GM12864 (cell line): Measurements from ENCODE around the gene ARPC4.

Experiments used
- DNase-seq: peaks from one replicate; pipeline ENCODE4 v3.0.0-alpha.2; 2011; ENCODE audit warnings: low read depth
- H3K4me3 ChIP-seq: 2 replicates; pipeline ENCODE4 v1.5.1; 2011; ENCODE audit warnings: mild to moderate bottlenecking, low read depth, low read length, control low read depth
- TF ChIP-seq, protein P1 (sequence below): IDR thresholded peaks from 2 replicates; pipeline ENCODE4 v1.5.1; 2011; ENCODE audit warnings: low read depth, mild to moderate bottlenecking, moderate library complexity, low read length, control low read depth, inconsistent platforms; ENCODE audit errors: missing control alignments

Gene ARPC4

DNA sequence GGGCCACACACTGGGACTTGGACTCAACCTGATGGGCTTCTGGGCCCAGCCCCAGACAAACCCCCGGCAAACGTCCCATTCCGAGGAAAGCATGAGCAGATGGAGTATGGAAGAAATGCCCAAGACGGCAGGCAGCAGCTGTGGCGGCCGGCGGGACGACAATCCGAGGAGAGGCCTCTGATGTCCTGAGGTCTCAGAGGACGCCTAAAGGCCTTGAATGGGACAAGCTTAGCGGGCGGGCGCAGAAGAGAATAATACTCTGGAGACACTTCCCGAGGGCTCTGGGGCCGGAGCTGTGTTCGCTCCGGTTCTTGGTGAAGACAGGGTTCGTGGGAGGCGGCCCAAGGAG lies 43.6 kb upstream of the ARPC4 start:
- DNase-seq: no peak
- peak overlapping the region; percentile 66 for H3K4me3 ChIP-seq
- TF ChIP-seq, protein P1, sequence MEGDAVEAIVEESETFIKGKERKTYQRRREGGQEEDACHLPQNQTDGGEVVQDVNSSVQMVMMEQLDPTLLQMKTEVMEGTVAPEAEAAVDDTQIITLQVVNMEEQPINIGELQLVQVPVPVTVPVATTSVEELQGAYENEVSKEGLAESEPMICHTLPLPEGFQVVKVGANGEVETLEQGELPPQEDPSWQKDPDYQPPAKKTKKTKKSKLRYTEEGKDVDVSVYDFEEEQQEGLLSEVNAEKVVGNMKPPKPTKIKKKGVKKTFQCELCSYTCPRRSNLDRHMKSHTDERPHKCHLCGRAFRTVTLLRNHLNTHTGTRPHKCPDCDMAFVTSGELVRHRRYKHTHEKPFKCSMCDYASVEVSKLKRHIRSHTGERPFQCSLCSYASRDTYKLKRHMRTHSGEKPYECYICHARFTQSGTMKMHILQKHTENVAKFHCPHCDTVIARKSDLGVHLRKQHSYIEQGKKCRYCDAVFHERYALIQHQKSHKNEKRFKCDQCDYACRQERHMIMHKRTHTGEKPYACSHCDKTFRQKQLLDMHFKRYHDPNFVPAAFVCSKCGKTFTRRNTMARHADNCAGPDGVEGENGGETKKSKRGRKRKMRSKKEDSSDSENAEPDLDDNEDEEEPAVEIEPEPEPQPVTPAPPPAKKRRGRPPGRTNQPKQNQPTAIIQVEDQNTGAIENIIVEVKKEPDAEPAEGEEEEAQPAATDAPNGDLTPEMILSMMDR: no peak

DNA sequence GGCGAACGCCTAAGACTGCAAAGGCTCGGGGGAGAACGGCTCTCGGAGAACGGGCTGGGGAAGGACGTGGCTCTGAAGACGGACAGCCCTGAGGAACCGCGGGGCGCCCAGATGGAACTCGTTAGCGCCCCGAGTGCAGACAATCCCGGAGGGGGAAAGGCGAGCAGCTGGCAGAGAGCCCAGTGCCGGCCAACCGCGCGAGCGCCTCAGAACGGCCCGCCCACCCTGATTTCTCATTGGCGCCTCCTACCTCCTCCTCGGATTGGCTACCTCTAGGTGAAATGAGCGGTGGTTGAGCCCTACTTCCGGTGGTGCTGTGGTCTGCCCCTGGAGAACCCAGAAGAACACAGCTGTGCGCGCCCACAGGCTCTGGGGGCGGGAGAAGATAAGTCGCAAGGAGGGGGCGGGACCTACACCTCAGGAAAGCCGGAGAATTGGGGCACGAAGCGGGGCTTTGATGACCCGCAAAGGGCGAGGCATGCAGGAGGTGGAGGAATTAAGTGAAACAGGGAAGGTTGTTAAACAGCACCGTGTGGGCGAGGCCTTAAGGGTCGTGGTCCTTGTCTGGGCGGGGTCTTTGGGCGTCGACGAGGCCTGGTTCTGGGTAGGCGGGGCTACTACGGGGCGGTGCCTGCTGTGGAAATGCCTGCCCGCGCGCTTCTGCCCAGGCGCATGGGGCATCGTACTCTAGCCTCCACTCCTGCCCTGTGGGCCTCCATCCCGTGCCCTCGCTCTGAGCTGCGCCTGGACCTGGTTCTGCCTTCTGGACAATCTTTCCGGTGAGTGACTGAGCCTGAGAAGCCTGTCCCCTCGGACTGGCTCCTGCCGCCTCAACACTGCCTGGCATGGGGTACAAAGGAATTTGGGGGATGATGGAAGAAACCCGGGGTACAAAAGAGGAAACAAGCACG lies 43.0 kb upstream of the ARPC4 start, which contains the start of gene OGG1:
TSS of gene OGG1 (plus strand) at position 308 of the 911 bp plus-strand sequence. CDS start at position 643, 335 bp downstream.
- TF ChIP-seq, protein P1: no peak
- DNase-seq: peak; percentile 97
- peak within 1 kb of the TSS; percentile 66 for H3K4me3 ChIP-seq

DNA sequence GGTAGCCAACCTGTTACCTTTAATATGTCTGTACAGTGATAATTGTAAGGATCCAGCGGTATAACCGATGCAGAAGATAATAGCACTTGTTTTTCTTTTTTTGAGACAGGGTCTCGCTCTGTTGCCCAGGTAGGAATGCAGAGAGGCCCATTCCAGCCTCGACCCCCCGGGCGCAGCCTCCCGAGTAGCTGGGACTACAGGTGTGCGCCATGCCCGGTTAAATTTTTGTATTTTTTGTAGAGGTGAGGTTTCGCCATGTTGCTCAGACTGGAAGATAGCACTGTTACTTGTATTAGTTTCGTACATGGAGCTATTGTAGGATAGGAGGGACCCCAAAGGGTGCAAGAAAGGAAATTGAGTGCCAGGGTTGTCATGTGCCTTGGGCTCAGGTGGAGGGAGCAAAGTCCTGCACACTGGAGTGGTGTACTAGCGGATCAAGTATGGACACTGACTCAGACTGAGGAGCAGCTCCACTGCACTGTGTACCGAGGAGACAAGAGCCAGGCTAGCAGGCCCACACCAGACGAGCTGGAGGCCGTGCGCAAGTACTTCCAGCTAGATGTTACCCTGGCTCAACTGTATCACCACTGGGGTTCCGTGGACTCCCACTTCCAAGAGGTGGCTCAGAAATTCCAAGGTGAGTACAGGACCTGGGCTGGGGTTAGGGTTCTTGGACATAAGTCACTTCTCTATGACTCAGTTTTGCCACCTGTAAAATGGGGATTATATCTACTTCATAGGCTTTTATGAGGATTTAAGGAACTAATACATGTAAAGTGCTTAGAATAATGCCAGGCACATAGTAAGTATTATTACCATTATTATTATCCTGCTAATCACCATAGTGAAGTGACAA lies 42.1 kb upstream of the ARPC4 start:
- H3K4me3 ChIP-seq: peak overlapping the region; percentile 66
- no peak for DNase-seq
- TF ChIP-seq, protein P1: no peak

DNA sequence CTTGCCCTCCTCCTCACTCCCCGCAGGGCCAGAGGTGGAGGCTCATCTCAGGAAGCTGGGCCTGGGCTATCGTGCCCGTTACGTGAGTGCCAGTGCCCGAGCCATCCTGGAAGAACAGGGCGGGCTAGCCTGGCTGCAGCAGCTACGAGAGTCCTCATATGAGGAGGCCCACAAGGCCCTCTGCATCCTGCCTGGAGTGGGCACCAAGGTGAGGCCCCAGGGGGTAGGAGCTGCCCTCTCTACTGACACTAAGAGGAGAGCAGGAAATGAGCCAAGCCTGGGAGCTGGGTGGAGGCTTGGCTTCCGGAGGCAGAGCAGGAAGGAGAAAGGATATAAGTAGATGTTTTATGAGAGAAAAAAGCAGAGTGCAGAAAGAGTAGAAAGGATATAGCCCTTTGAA lies 38.2 kb upstream of the ARPC4 start:
- DNase-seq: no peak
- no peak overlapping the region for H3K4me3 ChIP-seq
- TF ChIP-seq, protein P1: no peak

DNA sequence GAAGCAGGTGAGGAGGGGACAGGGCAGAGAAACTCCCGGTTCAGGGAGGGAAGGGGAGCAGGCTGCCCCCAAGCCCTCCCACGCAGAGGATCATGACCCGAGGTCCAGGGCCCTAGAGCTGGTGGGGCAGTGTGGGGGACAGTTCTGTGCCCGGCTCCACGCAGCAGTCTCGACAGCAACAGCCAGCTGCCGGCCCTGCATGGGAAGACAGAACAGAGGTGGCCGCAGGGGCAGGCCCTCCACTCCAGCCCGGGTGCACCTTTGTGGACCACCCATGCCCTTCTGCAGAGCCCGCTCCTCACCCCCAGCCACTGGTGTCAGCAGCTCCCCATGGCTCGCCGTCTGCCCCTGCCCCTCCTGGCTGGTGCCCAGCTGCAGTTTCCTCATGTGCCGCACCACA lies 35.5 kb upstream of the ARPC4 start:
- TF ChIP-seq, protein P1: no peak

DNA sequence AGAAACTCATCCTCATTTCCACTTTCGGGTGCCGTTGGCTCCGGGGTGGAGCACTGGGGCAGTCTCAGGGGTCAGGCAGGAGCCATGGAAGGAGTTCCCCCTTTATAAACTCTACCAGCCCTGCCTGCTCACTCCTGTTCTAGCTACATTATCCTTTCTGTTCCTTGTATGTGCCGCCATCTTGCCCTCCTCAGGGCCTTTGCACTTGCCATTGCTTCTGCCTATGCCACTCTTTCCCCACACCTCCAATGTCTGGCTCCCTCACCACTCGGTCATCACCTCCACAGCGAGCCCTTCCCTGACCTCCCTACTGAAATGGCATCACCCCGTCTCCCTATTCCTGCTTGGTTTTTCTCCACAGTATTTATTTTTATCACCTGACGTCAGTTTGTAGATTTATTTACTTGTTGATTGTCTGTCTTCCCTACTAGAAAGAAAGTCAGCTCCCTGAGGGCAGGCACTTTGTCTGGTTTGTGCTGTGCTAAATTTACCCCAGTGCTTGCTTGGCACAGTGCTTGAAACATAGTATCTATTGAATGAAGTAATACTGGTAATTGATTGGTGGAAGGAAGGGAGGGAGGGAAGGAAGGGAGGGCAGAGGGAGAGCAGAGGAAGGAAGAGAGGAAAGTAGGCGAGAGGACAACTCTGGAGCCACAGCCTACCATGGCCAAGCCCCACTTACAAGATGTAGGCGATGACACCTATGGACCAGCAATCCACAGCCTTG lies 31.9 kb upstream of the ARPC4 start:
- no peak for DNase-seq
- no peak overlapping the region for H3K4me3 ChIP-seq
- TF ChIP-seq, protein P1: no peak

More for the DNA sequence above, 35.5 kb upstream of the ARPC4 start:
- no peak overlapping the region for H3K4me3 ChIP-seq
- no peak for DNase-seq
